Calu3 (cell line): ENCODE data around the gene SLC1A7. TPM values are rescaled to one million over a fixed set of nuclear protein-coding genes. Genes with fewer than 3 reads are reported as not detected.

Source experiments
- BruUV-seq: library from RNA; stranded (reverse); fragments of 400-500 nt; replicated peaks from 2 replicates; lab custom pipeline; 2021; lab: Mats Ljungman, UMichigan
- CTCF ChIA-PET: fragments of 300-600 bp; sonication (Branson Sonifier 250); formaldehyde crosslinking; loops from one replicate; lab custom pipeline; 2022; ENCODE audit warnings: antibody characterized with exemption; lab: Charles Lee
- DNase-seq: peaks from one replicate; pipeline ENCODE4 v3.0.0; 2022
- H3K27ac Mint-ChIP-seq: one replicate; pipeline ENCODE4 v1.8.0; 2022; ENCODE audit warnings: mixed read lengths; ENCODE audit not compliant: unreplicated experiment
- H3K27me3 Mint-ChIP-seq: one replicate; pipeline ENCODE4 v1.8.0; 2022; ENCODE audit warnings: mixed read lengths; ENCODE audit not compliant: unreplicated experiment
- H3K36me3 Mint-ChIP-seq: one replicate; pipeline ENCODE4 v1.8.0; 2022; ENCODE audit warnings: mild to moderate bottlenecking, moderate library complexity, mixed read lengths; ENCODE audit not compliant: insufficient read depth, unreplicated experiment
- H3K4me1 Mint-ChIP-seq: one replicate; pipeline ENCODE4 v1.8.0; 2022; ENCODE audit warnings: mild to moderate bottlenecking, low read depth, mixed read lengths; ENCODE audit not compliant: unreplicated experiment
- H3K4me3 Mint-ChIP-seq: one replicate; pipeline ENCODE4 v1.8.0; 2022; ENCODE audit warnings: mild to moderate bottlenecking, low read depth, moderate library complexity, mixed read lengths; ENCODE audit not compliant: unreplicated experiment
- H3K9me3 Mint-ChIP-seq: one replicate; pipeline ENCODE4 v1.8.0; 2022; ENCODE audit warnings: low read depth, mixed read lengths; ENCODE audit not compliant: unreplicated experiment
- CTCF ChIP-seq: fragments of 200-600 bp; IDR thresholded peaks from one replicate; pipeline ENCODE4 v1.8.0; 2022; ENCODE audit warnings: antibody characterized with exemption; ENCODE audit not compliant: unreplicated experiment
- intact Hi-C: fragments of 100-400 bp; cut with micrococcal nuclease; formaldehyde crosslinking; loops from one replicate; pipeline ENCODE4 v1.10.0; 2022; ENCODE audit not compliant: unreplicated experiment
- total RNA-seq: library from RNA; stranded (reverse); gene quantifications from 2 replicates; pipeline ENCODE4 v1.2.3, GENCODE V29; 2022

Gene SLC1A7
- total RNA-seq, 1 experiment from 2014 or later: not detected

- intact Hi-C loops: no loop called here
- BruUV-seq: no TSS peak
- H3K27ac Mint-ChIP-seq: no peak overlapping the region
- TF ChIP-seq CTCF: no peak
- CTCF ChIA-PET: interaction anchor here (1.0 kb wide), 1 partner anchor 27 kb away, joined by 3 read pairs; no protein-coding TSS in a partner anchor
- H3K4me3 Mint-ChIP-seq: no peak overlapping the region
- peaks cover 4% of the 10 kb centered on the region for H3K36me3 Mint-ChIP-seq
- no peaks in the 10 kb centered on the region for H3K27me3 Mint-ChIP-seq
- no peaks in the 10 kb centered on the region for H3K9me3 Mint-ChIP-seq
- H3K4me1 Mint-ChIP-seq: no peaks in the 10 kb centered on the region
- no peak for DNase-seq
These were observed 13.1 kb upstream of the SLC1A7 start for GRCh38 chr1:53155534-53155933.

GRCh38 chr1:53154859-53155438 lies 12.5 kb upstream of the SLC1A7 start:
- TF ChIP-seq CTCF: no peak
- H3K4me1 Mint-ChIP-seq: no peaks in the 10 kb centered on the region
- H3K36me3 Mint-ChIP-seq: peaks cover 4% of the 10 kb centered on the region
- no peaks in the 10 kb centered on the region for H3K9me3 Mint-ChIP-seq
- no peak for DNase-seq
- H3K27me3 Mint-ChIP-seq: no peaks in the 10 kb centered on the region
- CTCF ChIA-PET: interaction anchor here (1.0 kb wide), 1 partner anchor 27 kb away, joined by 3 read pairs; no protein-coding TSS in a partner anchor
- intact Hi-C loops: no loop called here
- no peak overlapping the region for H3K4me3 Mint-ChIP-seq
- no TSS peak for BruUV-seq
- no peak overlapping the region for H3K27ac Mint-ChIP-seq

- no peak for TF ChIP-seq CTCF
- H3K27ac Mint-ChIP-seq: no peak overlapping the region
- no peaks in the 10 kb centered on the region for H3K4me1 Mint-ChIP-seq
- no TSS peak for BruUV-seq
- intact Hi-C loops: no loop called here
- peaks cover 4% of the 10 kb centered on the region for H3K36me3 Mint-ChIP-seq
- no peaks in the 10 kb centered on the region for H3K9me3 Mint-ChIP-seq
- no peak overlapping the region for H3K4me3 Mint-ChIP-seq
- no peak for DNase-seq
- no peaks in the 10 kb centered on the region for H3K27me3 Mint-ChIP-seq
- CTCF ChIA-PET: interaction anchor here (0.5 kb wide), 1 partner anchor 140 kb away, joined by 3 read pairs; no protein-coding TSS in a partner anchor
These were observed 11.3 kb upstream of the SLC1A7 start for GRCh38 chr1:53153752-53154151.

GRCh38 chr1:53148123-53148522 lies 5.7 kb upstream of the SLC1A7 start:
- no peak overlapping the region for H3K4me3 Mint-ChIP-seq
- no peaks in the 10 kb centered on the region for H3K9me3 Mint-ChIP-seq
- intact Hi-C loops: no loop called here
- peaks cover 14% of the 10 kb centered on the region for H3K36me3 Mint-ChIP-seq
- no TSS peak for BruUV-seq
- TF ChIP-seq CTCF: no peak
- no peak for DNase-seq
- H3K4me1 Mint-ChIP-seq: peaks cover 28% of the 10 kb centered on the region
- no peaks in the 10 kb centered on the region for H3K27me3 Mint-ChIP-seq
- CTCF ChIA-PET: interaction anchor here (0.7 kb wide), 1 partner anchor 10 kb away, joined by 3 read pairs; no protein-coding TSS in a partner anchor
- no peak overlapping the region for H3K27ac Mint-ChIP-seq
